Epithelial cell of alveolus of lung (primary cell): ENCODE measurements around the gene C12orf50. TPM values are rescaled to one million over a fixed set of nuclear protein-coding genes. Genes with fewer than 3 reads are reported as not detected.

Source experiments
- total RNA-seq: library from RNA; depleted of rRNA; stranded (reverse); fragments of >200 nt; gene quantifications from 2 replicates; pipeline ENCODE4 v1.2.1, GENCODE V29; 2015

Gene C12orf50, protein sequence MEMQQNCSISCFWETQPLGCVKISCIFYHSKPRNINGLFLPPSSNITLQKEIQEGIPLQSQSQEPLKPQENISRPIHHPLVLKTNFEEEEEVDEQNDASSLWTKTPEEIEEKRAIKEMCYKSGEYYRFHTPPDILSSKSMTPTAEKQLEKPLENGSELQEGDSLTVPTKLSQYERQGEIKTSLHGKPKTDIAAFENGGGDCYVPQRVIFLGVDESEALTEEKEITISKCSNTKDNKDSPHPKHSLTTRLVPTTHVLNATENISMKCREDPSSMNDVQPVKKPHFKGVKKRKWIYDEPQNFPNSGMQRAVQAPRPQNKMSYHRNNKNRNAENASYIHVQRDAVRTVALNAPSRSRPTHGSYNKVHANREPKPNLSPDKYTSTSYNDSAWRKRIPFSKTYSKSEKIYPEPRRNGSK
- total RNA-seq, result not detected in 2 replicates

DNA sequence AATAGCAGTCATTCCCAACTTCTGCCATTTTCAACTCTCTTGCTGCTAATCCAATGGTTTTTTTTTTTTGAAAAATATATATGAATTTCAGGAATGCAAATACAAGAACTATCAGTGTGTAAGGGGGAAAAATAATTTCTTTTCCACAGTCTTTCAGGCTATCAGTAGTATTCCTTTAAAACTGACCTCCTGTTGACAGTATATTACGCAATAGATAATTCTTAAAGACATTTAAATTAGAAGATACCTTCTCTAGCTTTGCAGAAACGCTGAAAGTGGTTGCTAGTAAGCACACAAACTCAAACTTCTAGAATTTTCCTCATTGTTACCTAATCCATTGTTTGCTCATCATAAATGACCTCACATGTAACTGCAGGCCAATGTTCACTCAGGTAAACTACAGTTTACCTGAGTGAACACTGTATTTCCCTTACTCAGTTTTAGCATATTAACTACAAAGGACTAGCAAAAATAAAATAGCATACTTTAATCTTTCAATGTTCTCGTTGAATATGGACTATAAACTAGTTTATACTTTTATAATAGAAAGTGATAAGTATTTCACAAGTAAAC lies at the start of gene C12orf50:
Gene C12orf50 (minus strand): TSS at position 309 of the 573 bp plus-strand sequence. CDS start 2,439 bp downstream, outside the sequence.

Other genes with a start within 250 kb of the C12orf50 start
- 3.9 and 9.3 TPM in 2 replicates for gene CEP290, start 112.7 kb upstream of the C12orf50 start, total RNA-seq
- 26.9 and 52.8 TPM in 2 replicates for gene TMTC3, start 112.9 kb upstream of the C12orf50 start, total RNA-seq